Uterus (tissue), 4 donors: ENCODE results near the gene RCN2. TPM values are rescaled to one million over a fixed set of nuclear protein-coding genes. Genes with fewer than 3 reads are reported as not detected.

Experiments
- DNase-seq, 2 donors: peaks; one replicate each; pipeline ENCODE4 v3.0.0-alpha.2; 2019 to 2020
- H3K27ac ChIP-seq, 2 donors: fragments of 200-600 bp; sonication (generic); 1 replicate in 1 of 2; 2 replicates in 1 of 2; pipeline ENCODE4 v1.5.1; 2016 to 2018
- H3K27me3 ChIP-seq, 2 donors: fragments of 200-600 bp; sonication (generic); one replicate each; pipeline ENCODE4 v1.5.1; 2018 to 2019; ENCODE audit warnings: control low read depth in 1 of 2
- H3K36me3 ChIP-seq, 2 donors: fragments of 200-600 bp; sonication (generic); one replicate each; pipeline ENCODE4 v1.5.1; 2019; ENCODE audit warnings: control low read depth in 1 of 2
- H3K4me1 ChIP-seq, 2 donors: fragments of 200-600 bp; sonication (generic); one replicate each; pipeline ENCODE4 v1.5.1; 2018 to 2019; ENCODE audit warnings: control low read depth in 1 of 2
- H3K4me3 ChIP-seq, 2 donors: fragments of 200-600 bp; sonication (generic); 1 replicate in 1 of 2; 2 replicates in 1 of 2; pipeline ENCODE4 v1.5.1; 2018 to 2019; ENCODE audit warnings: mild to moderate bottlenecking in 1 of 2
- H3K9me3 ChIP-seq, 2 donors: fragments of 200-600 bp; sonication (generic); one replicate each; pipeline ENCODE4 v1.5.1; 2019; ENCODE audit warnings: control low read depth in 1 of 2
- CTCF ChIP-seq, 4 experiments: fragments of 200-600 bp in 2 of 4; fragments of 450-650 bp in 2 of 4; sonication (generic) in 2 of 4; IDR thresholded peaks; one replicate each; pipeline ENCODE4 v1.5.1; 2016 to 2019; ENCODE audit warnings: antibody characterized with exemption in 4 of 4, mild to moderate bottlenecking in 2 of 4, moderate library complexity in 1 of 4
- POLR2A ChIP-seq, 2 donors: fragments of 450-650 bp; IDR thresholded peaks; one replicate each; pipeline ENCODE4 v1.6.1; 2016; ENCODE audit warnings: antibody characterized with exemption in 2 of 2, mild to moderate bottlenecking in 1 of 2, moderate library complexity in 1 of 2
- intact Hi-C: fragments of 100-400 bp; cut with DNase I; formaldehyde crosslinking; loops from one replicate; pipeline ENCODE4 v1.15.1; 2023; ENCODE audit warnings: low total_unique reads
- total RNA-seq, 4 donors: library from RNA; depleted of rRNA in 3 of 4; stranded (reverse); fragments of >200 nt in 3 of 4; gene quantifications; one replicate each; pipeline versions ENCODE4 v1.1.0 to v1.2.4, GENCODE V29; 2014 to 2023
- donor health status: DM: yes; HTN: yes; CAD: no.

The RCN2 gene
- total RNA-seq, 4 donors from 2014 or later: 26.1 to 108 (median 46.7) TPM

- TF ChIP-seq CTCF (IDR thresholded peaks at IDR 0.05): no peak
- H3K4me1 ChIP-seq: no peaks in the 10 kb centered on the region
- no peaks in the 10 kb centered on the region for H3K36me3 ChIP-seq
- no peaks in the 10 kb centered on the region for H3K27me3 ChIP-seq
- intact Hi-C loops: no loop called here
- H3K9me3 ChIP-seq: no peaks in the 10 kb centered on the region
- DNase-seq: no peak
- H3K4me3 ChIP-seq: no peak overlapping the region
- no peak overlapping the region for H3K27ac ChIP-seq
Measured at GRCh38 chr15:76986743-76987142, 55.2 kb downstream of the RCN2 start.

- Histone ChIP-seq H3K9me3 (no peaks in the 10 kb centered on the region), H3K27me3 (no peaks in the 10 kb centered on the region), H3K4me3 (no peak overlapping the region), H3K27ac (no peak overlapping the region), H3K36me3 (no peaks in the 10 kb centered on the region), H3K4me1 (no peaks in the 10 kb centered on the region)
- intact Hi-C loops: no loop called here
- DNase-seq: no peak
- TF ChIP-seq CTCF (IDR thresholded peaks at IDR 0.05) (no peak), POLR2A (IDR thresholded peaks at IDR 0.05) (no peak)
Measured at GRCh38 chr15:76987276-76987675, 55.7 kb downstream of the RCN2 start.

- Histone ChIP-seq H3K27me3 (no peaks in the 10 kb centered on the region), H3K36me3 (no peaks in the 10 kb centered on the region), H3K4me3 (no peak overlapping the region), H3K4me1 (no peaks in the 10 kb centered on the region), H3K9me3 (no peaks in the 10 kb centered on the region), H3K27ac (no peak overlapping the region)
- DNase-seq: no peak
- TF ChIP-seq CTCF (IDR thresholded peaks at IDR 0.05) (no peak), POLR2A (IDR thresholded peaks at IDR 0.05) (no peak)
- intact Hi-C loops: no loop called here
Measured at GRCh38 chr15:76987896-76988860, 56.6 kb downstream of the RCN2 start.

GRCh38 chr15:76988867-76989780 lies 57.6 kb downstream of the RCN2 start:
- H3K4me3 ChIP-seq: no peak overlapping the region
- H3K36me3 ChIP-seq: no peaks in the 10 kb centered on the region
- no peaks in the 10 kb centered on the region for H3K9me3 ChIP-seq
- H3K27me3 ChIP-seq: no peaks in the 10 kb centered on the region
- TF ChIP-seq CTCF (IDR thresholded peaks at IDR 0.05) (no peak), POLR2A (IDR thresholded peaks at IDR 0.05) (no peak)
- H3K27ac ChIP-seq: no peak overlapping the region
- no peak for DNase-seq
- no peaks in the 10 kb centered on the region for H3K4me1 ChIP-seq
- intact Hi-C loops: no loop called here
